GM12892 (cell line): ENCODE data around the gene FGG.

Experiments used
- POLR2A ChIP-seq: IDR thresholded peaks from 2 replicates; pipeline ENCODE4 v1.6.1; 2011; ENCODE audit warnings: low read depth, low read length, control low read depth
- TAF1 ChIP-seq: IDR thresholded peaks from 2 replicates; pipeline ENCODE4 v1.6.1; 2011; ENCODE audit warnings: low read depth, mild to moderate bottlenecking, control low read depth, low read length, borderline replicate concordance

DNA sequence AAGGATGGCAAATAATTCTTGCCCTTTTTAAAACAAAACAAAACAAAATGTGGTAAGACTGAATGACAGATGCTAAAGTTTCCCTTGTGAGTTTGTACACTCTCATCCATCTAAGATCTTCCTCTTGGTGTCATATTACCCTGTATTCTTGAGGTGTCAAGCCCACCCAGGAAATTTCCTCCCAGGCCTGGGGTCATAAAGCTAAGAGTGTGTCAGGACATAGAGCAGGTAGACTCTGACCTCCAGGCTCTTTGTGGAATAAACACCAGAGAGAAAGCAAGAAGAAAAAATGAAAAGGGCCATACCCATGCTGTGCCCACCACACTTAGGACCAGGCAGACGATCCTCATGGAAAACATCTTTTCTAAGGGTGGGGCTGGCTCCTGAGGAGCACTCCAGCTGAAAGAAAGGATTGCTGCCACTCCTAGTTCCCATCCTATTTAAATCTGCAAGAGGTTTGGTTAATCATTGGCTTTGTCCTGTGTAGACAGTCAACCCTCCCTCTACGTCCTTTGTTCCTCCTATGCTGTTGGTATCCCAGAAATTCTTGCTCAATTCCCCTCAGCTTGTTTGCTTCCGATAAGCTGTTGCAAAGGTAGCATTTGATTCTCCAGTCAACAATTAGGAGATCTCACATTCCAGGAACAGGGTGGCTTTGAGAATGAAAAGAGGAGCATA is 22.0 kb downstream of the FGG start, which contains the start of gene FGA:
- TF ChIP-seq TAF1 = no peak
- TF ChIP-seq POLR2A = no peak
